Caco-2 (cell line): ENCODE data around the gene RIMKLA. TPM values are rescaled to one million over a fixed set of nuclear protein-coding genes. Genes with fewer than 3 reads are reported as not detected.

Experiments
- BruUV-seq: library from RNA; stranded (reverse); fragments of 400-500 nt; replicated peaks from 2 replicates; lab custom pipeline; 2021; lab: Mats Ljungman, UMichigan
- CTCF ChIA-PET: fragments of 300-600 bp; sonication (Branson Sonifier 250); formaldehyde crosslinking; loops from one replicate; lab custom pipeline; 2022; ENCODE audit warnings: antibody characterized with exemption; lab: Charles Lee
- POLR2A ChIA-PET: fragments of 300-600 bp; sonication (Branson Sonifier 250); formaldehyde crosslinking; loops from one replicate; lab custom pipeline; 2022; ENCODE audit warnings: antibody characterized with exemption; lab: Charles Lee
- DNase-seq, 2 experiments: peaks; one replicate each; pipeline versions ENCODE4 v3.0.0 to v3.0.0-alpha.2; 2020 to 2022
- H3K27me3 ChIP-seq: replicated peaks from 2 replicates; pipeline ENCODE4 v1.6.0; 2011; ENCODE audit warnings: low read length; ENCODE audit not compliant: control insufficient read depth, insufficient read depth
- H3K36me3 ChIP-seq: 2 replicates; pipeline ENCODE4 v1.5.1; 2011; ENCODE audit warnings: low read length; ENCODE audit not compliant: control insufficient read depth, insufficient read depth
- H3K4me1 ChIP-seq: fragments of 250-450 bp; sonication (Bioruptor Pico); 2 replicates; pipeline ENCODE4 v1.5.1; 2020; ENCODE audit warnings: mild to moderate bottlenecking
- H3K4me3 ChIP-seq: 2 replicates; pipeline ENCODE4 v1.5.1; 2011; ENCODE audit warnings: low read depth, mild to moderate bottlenecking, control low read depth, low read length
- H3K9me3 ChIP-seq: fragments of 250-450 bp; sonication (Bioruptor Pico); 2 replicates; pipeline ENCODE4 v1.5.1; 2020; ENCODE audit warnings: mild to moderate bottlenecking, moderate library complexity
- H3K27ac Mint-ChIP-seq: one replicate; pipeline ENCODE4 v1.8.0; 2022; ENCODE audit warnings: mixed read lengths; ENCODE audit not compliant: unreplicated experiment
- H3K27me3 Mint-ChIP-seq: one replicate; pipeline ENCODE4 v1.8.0; 2022; ENCODE audit warnings: mixed read lengths; ENCODE audit not compliant: insufficient read depth, unreplicated experiment
- H3K36me3 Mint-ChIP-seq: one replicate; pipeline ENCODE4 v1.8.0; 2022; ENCODE audit warnings: mild to moderate bottlenecking, mixed read lengths; ENCODE audit not compliant: insufficient read depth, unreplicated experiment
- H3K4me1 Mint-ChIP-seq: one replicate; pipeline ENCODE4 v1.8.0; 2022; ENCODE audit warnings: low read depth, mixed read lengths; ENCODE audit not compliant: unreplicated experiment
- H3K4me3 Mint-ChIP-seq: one replicate; pipeline ENCODE4 v1.8.0; 2022; ENCODE audit warnings: mild to moderate bottlenecking, moderate library complexity, mixed read lengths; ENCODE audit not compliant: unreplicated experiment
- H3K9me3 Mint-ChIP-seq: one replicate; pipeline ENCODE4 v1.8.0; 2022; ENCODE audit warnings: mixed read lengths; ENCODE audit not compliant: unreplicated experiment
- intact Hi-C: fragments of 100-400 bp; cut with micrococcal nuclease; formaldehyde crosslinking; loops from one replicate; pipeline ENCODE4 v1.10.0; 2022; ENCODE audit not compliant: unreplicated experiment
- total RNA-seq: library from RNA; stranded (reverse); gene quantifications from 2 replicates; pipeline ENCODE4 v1.2.3, GENCODE V29; 2022
- TF ChIP-seq, protein P1 (sequence below), 2 experiments: fragments of 200-600 bp in 1 of 2; IDR thresholded peaks; 1 replicate in 1 of 2; 2 replicates in 1 of 2; pipeline versions ENCODE4 v1.5.1 to v1.8.0; 2011 to 2022; ENCODE audit warnings: antibody characterized with exemption in 1 of 2, control low read depth in 1 of 2, inconsistent platforms in 1 of 2, low read depth in 1 of 2, low read length in 1 of 2, mild to moderate bottlenecking in 1 of 2, moderate library complexity in 1 of 2; ENCODE audit not compliant: insufficient read depth in 1 of 2, severe bottlenecking in 1 of 2, unreplicated experiment in 1 of 2

RIMKLA gene
- total RNA-seq, 1 experiment from 2014 or later, result 12.4 TPM

DNA sequence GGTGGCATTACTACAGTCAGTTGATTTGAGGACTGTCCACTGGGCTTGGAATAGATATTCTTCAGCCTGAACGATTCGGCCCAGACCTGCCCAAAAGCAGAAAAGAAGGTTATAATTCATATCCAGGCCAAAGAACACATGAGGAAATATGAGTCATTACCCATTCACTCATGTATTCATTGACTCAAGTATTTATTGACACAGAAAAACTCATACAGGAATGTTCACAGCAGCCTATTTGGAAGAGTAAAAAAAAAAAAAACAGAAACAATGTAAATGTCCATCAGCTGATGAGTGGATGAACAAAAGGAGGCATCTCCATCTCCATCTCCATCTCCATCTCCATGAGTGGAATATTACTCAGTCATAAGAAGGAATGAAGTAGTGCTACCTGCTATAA, 59.3 kb downstream of the RIMKLA start:
- no peak overlapping the region for H3K27ac Mint-ChIP-seq
- Histone ChIP-seq H3K4me1 (no peaks in the 10 kb centered on the region), H3K36me3 (no peaks in the 10 kb centered on the region), H3K4me3 (no peak overlapping the region), H3K27me3 (no peaks in the 10 kb centered on the region), H3K9me3 (no peaks in the 10 kb centered on the region)
- no TSS peak for BruUV-seq
- no peaks in the 10 kb centered on the region for H3K27me3 Mint-ChIP-seq
- ChIA-PET CTCF (no interaction called here), POLR2A (no interaction called here)
- no peaks in the 10 kb centered on the region for H3K9me3 Mint-ChIP-seq
- TF ChIP-seq, protein P1, sequence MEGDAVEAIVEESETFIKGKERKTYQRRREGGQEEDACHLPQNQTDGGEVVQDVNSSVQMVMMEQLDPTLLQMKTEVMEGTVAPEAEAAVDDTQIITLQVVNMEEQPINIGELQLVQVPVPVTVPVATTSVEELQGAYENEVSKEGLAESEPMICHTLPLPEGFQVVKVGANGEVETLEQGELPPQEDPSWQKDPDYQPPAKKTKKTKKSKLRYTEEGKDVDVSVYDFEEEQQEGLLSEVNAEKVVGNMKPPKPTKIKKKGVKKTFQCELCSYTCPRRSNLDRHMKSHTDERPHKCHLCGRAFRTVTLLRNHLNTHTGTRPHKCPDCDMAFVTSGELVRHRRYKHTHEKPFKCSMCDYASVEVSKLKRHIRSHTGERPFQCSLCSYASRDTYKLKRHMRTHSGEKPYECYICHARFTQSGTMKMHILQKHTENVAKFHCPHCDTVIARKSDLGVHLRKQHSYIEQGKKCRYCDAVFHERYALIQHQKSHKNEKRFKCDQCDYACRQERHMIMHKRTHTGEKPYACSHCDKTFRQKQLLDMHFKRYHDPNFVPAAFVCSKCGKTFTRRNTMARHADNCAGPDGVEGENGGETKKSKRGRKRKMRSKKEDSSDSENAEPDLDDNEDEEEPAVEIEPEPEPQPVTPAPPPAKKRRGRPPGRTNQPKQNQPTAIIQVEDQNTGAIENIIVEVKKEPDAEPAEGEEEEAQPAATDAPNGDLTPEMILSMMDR (IDR thresholded peaks at IDR 0.05; ENCODE audit: insufficient read depth in 1 of 2, low read depth in 1 of 2, low read length in 1 of 2, severe bottlenecking in 1 of 2, unreplicated experiment in 1 of 2), result no peak
- no peak for DNase-seq
- no peaks in the 10 kb centered on the region for H3K36me3 Mint-ChIP-seq
- H3K4me3 Mint-ChIP-seq, result no peak overlapping the region
- peaks cover 6% of the 10 kb centered on the region for H3K4me1 Mint-ChIP-seq
- intact Hi-C loops, result no loop called here

DNA sequence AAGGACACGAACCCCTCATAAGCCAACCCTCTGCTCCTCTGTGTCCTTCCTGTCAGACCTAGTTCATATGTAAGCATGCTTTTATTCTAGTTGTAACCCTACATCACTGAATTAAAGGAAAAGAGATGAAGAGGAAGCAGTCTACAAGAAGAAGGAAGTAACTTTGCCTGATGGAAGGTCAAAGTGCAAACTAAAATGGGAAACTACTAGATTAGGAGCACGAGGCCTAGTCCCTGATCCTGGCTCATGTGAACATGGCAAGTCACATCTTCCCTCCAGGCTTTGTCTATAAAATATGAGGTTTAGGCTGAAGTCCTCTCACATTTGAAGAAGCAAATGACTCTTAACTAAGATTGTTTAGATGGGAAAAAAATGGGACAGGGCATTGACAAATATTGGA, 62.1 kb downstream of the RIMKLA start:
- Histone ChIP-seq H3K4me3 (no peak overlapping the region), H3K9me3 (no peaks in the 10 kb centered on the region), H3K36me3 (no peaks in the 10 kb centered on the region), H3K4me1 (no peaks in the 10 kb centered on the region), H3K27me3 (no peaks in the 10 kb centered on the region)
- intact Hi-C loops, result no loop called here
- Mint-ChIP-seq H3K27me3 (no peaks in the 10 kb centered on the region), H3K4me3 (no peak overlapping the region), H3K36me3 (no peaks in the 10 kb centered on the region), H3K27ac (no peak overlapping the region), H3K4me1 (peaks cover 6% of the 10 kb centered on the region), H3K9me3 (no peaks in the 10 kb centered on the region)
- TF ChIP-seq, protein P1 (IDR thresholded peaks at IDR 0.05; ENCODE audit: insufficient read depth in 1 of 2, low read depth in 1 of 2, low read length in 1 of 2, severe bottlenecking in 1 of 2, unreplicated experiment in 1 of 2), result no peak
- no TSS peak for BruUV-seq
- DNase-seq, result no peak
- POLR2A ChIA-PET, result no interaction called here
- CTCF ChIA-PET, result no interaction called here

DNA sequence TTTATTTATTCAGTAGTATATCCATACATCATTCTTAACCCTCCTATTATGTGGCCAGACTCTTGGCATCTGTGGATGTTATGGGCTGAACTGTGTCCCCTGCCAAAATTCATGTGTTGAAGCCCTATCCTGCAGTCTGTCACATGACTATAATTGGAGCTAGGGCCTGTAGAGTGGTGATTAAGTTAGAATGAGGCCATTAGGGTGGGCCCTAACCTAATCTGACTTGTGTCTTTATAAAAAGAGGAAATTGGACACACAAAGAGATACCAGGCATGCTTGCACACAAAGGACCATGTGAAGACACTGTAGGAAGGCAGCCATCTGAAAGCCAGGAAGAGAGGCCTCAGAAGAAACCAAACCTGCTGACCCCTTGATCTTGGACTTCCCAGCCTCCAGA, 68.7 kb downstream of the RIMKLA start:
- Histone ChIP-seq H3K36me3 (no peaks in the 10 kb centered on the region), H3K4me1 (peaks cover 4% of the 10 kb centered on the region; the same call in 1 of the 2 replicates), H3K27me3 (no peaks in the 10 kb centered on the region), H3K4me3 (no peak overlapping the region), H3K9me3 (no peaks in the 10 kb centered on the region)
- no TSS peak for BruUV-seq
- TF ChIP-seq, protein P1 (IDR thresholded peaks at IDR 0.05; ENCODE audit: insufficient read depth in 1 of 2, low read depth in 1 of 2, low read length in 1 of 2, severe bottlenecking in 1 of 2, unreplicated experiment in 1 of 2), result no peak
- Mint-ChIP-seq H3K27me3 (no peaks in the 10 kb centered on the region), H3K9me3 (no peaks in the 10 kb centered on the region), H3K4me1 (peaks cover 8% of the 10 kb centered on the region), H3K4me3 (no peak overlapping the region), H3K27ac (no peak overlapping the region), H3K36me3 (no peaks in the 10 kb centered on the region)
- POLR2A ChIA-PET, result no interaction called here
- CTCF ChIA-PET, result no interaction called here
- no peak for DNase-seq
- intact Hi-C loops, result no loop called here
